ENCODE results near the gene ADAM19. TPM values are rescaled to one million over a fixed set of nuclear protein-coding genes. Genes with fewer than 3 reads are reported as not detected.

ADAM19 gene
- total RNA-seq, 1 donor from 2014 or later = 11.5 TPM

- H3K27me3 Mint-ChIP-seq (ENCODE audit: insufficient read depth, low read depth) = peaks cover 3% of the 10 kb centered on the region
- no peak for DNase-seq (ENCODE audit: low spot score)
- Histone ChIP-seq H2AFZ (replicated peaks) (no peak overlapping the region), H3K79me2 (ENCODE audit: low read depth) (no peaks in the 10 kb centered on the region), H3K27me3 (no peaks in the 10 kb centered on the region), H3K9ac (no peak overlapping the region), H3F3A (ENCODE audit: low read depth) (no peaks in the 10 kb centered on the region), H3K36me3 (no peaks in the 10 kb centered on the region), H3K4me2 (no peak overlapping the region), H3K9me3 (ENCODE audit: low read depth) (no peaks in the 10 kb centered on the region), H3K27ac (no peak overlapping the region), H3K4me1 (no peaks in the 10 kb centered on the region), H3K4me3 (no peak overlapping the region), H4K20me1 (ENCODE audit: low read depth) (no peaks in the 10 kb centered on the region)
- TF ChIP-seq CTCF (IDR thresholded peaks at IDR 0.05) = no peak
- TF ChIP-seq EZH2phosphoT487 (IDR thresholded peaks at IDR 0.05) = no peak
- no peak for TF ChIP-seq EZH2 (IDR thresholded peaks at IDR 0.05)
- H3K4me3 Mint-ChIP-seq = no peak overlapping the region
- no peaks in the 10 kb centered on the region for H3K9me3 Mint-ChIP-seq
- peaks cover 9% of the 10 kb centered on the region for H3K36me3 Mint-ChIP-seq
- peak overlapping the region; percentile 12 for H3K27ac Mint-ChIP-seq
- H3K4me1 Mint-ChIP-seq = peaks cover 8% of the 10 kb centered on the region
Measured at GRCh38 chr5:157521704-157522029, 53.9 kb downstream of the ADAM19 start.

GRCh38 chr5:157520911-157521703 is 54.5 kb downstream of the ADAM19 start:
- DNase-seq (ENCODE audit: low spot score) = no peak
- Histone ChIP-seq H3F3A (ENCODE audit: low read depth) (no peaks in the 10 kb centered on the region), H3K4me3 (no peak overlapping the region), H4K20me1 (ENCODE audit: low read depth) (no peaks in the 10 kb centered on the region), H3K79me2 (ENCODE audit: low read depth) (no peaks in the 10 kb centered on the region), H3K9me3 (ENCODE audit: low read depth) (no peaks in the 10 kb centered on the region), H3K27ac (no peak overlapping the region), H3K9ac (no peak overlapping the region), H3K4me1 (no peaks in the 10 kb centered on the region), H3K36me3 (no peaks in the 10 kb centered on the region), H3K4me2 (no peak overlapping the region), H3K27me3 (no peaks in the 10 kb centered on the region), H2AFZ (replicated peaks) (no peak overlapping the region)
- no peaks in the 10 kb centered on the region for H3K9me3 Mint-ChIP-seq
- peaks cover 11% of the 10 kb centered on the region for H3K36me3 Mint-ChIP-seq
- H3K4me1 Mint-ChIP-seq = peaks cover 10% of the 10 kb centered on the region
- H3K27me3 Mint-ChIP-seq (ENCODE audit: insufficient read depth, low read depth) = peaks cover 3% of the 10 kb centered on the region
- H3K27ac Mint-ChIP-seq = no peak overlapping the region
- no peak for TF ChIP-seq EZH2 (IDR thresholded peaks at IDR 0.05)
- TF ChIP-seq CTCF (IDR thresholded peaks at IDR 0.05) = no peak
- no peak for TF ChIP-seq EZH2phosphoT487 (IDR thresholded peaks at IDR 0.05)
- H3K4me3 Mint-ChIP-seq = no peak overlapping the region

GRCh38 chr5:157519579-157520253 is 55.9 kb downstream of the ADAM19 start:
- Mint-ChIP-seq H3K9me3 (no peaks in the 10 kb centered on the region), H3K36me3 (peaks cover 12% of the 10 kb centered on the region), H3K27ac (no peak overlapping the region), H3K4me3 (no peak overlapping the region), H3K4me1 (peaks cover 9% of the 10 kb centered on the region), H3K27me3 (ENCODE audit: insufficient read depth, low read depth) (peaks cover 3% of the 10 kb centered on the region)
- H3K79me2 ChIP-seq (ENCODE audit: low read depth) = no peaks in the 10 kb centered on the region
- no peaks in the 10 kb centered on the region for H3K4me1 ChIP-seq
- no peak overlapping the region for H3K4me3 ChIP-seq
- H3K4me2 ChIP-seq = no peak overlapping the region
- H3K9ac ChIP-seq = no peak overlapping the region
- TF ChIP-seq EZH2phosphoT487 (IDR thresholded peaks at IDR 0.05) (no peak), CTCF (IDR thresholded peaks at IDR 0.05) (no peak), EZH2 (IDR thresholded peaks at IDR 0.05) (no peak)
- no peak for DNase-seq (ENCODE audit: low spot score)
- H2AFZ ChIP-seq (replicated peaks) = no peak overlapping the region
- H3K27me3 ChIP-seq = no peaks in the 10 kb centered on the region
- no peaks in the 10 kb centered on the region for H3K9me3 ChIP-seq (ENCODE audit: low read depth)
- no peaks in the 10 kb centered on the region for H3K36me3 ChIP-seq
- no peaks in the 10 kb centered on the region for H4K20me1 ChIP-seq (ENCODE audit: low read depth)
- no peak overlapping the region for H3K27ac ChIP-seq
- no peaks in the 10 kb centered on the region for H3F3A ChIP-seq (ENCODE audit: low read depth)
